ENCODE measurements around the gene TACC3.
"Not testable (repeated sequence)": the region's sequence is repeated elsewhere in the genome, so short reads cannot be mapped to it uniquely, and the experiment has no call there.

Gene TACC3

GRCh38 chr4:1721003-1721665, at the start of gene TACC3, which contains the start of gene TMEM129:
TSS of gene TACC3 (plus strand) at chr4:1721521. CDS start at chr4:1723422, 1,901 bp downstream.
TSS of gene TMEM129 (minus strand) at chr4:1721323. CDS start at chr4:1720837, 486 bp downstream.
- peak; percentile 96 for DNase-seq

- peak; percentile 3 for DNase-seq
These were observed 47.6 kb upstream of the TACC3 start for GRCh38 chr4:1673671-1674070.

GRCh38 chr4:1674682-1675081, 46.6 kb upstream of the TACC3 start:
- no peak for DNase-seq

GRCh38 chr4:1675136-1675801, 46.1 kb upstream of the TACC3 start:
- no peak for DNase-seq

DNA sequence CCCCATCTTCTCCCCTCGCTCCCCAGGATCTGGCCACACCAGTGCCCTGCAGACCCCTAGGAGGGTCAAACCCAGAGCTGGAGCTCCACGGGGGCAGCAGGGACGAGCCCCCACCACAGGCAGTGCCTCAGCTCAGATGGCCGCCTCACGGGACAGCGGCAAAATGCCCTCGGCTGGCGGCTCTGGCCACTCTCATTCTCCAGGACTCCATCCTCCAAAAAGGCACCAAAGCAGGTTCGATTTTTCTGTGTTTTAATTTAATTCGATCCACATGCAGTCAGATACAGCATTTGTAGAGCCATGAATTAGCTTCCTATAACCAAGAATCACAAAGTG, 45.6 kb upstream of the TACC3 start:
- no peak for DNase-seq

GRCh38 chr4:1676605-1677525, 44.5 kb upstream of the TACC3 start:
- no peak for DNase-seq

- DNase-seq, result no peak
These were observed 43.1 kb upstream of the TACC3 start for GRCh38 chr4:1678244-1678643.

- DNase-seq, result no peak
These were observed 38.5 kb upstream of the TACC3 start for GRCh38 chr4:1682860-1683259.

DNA sequence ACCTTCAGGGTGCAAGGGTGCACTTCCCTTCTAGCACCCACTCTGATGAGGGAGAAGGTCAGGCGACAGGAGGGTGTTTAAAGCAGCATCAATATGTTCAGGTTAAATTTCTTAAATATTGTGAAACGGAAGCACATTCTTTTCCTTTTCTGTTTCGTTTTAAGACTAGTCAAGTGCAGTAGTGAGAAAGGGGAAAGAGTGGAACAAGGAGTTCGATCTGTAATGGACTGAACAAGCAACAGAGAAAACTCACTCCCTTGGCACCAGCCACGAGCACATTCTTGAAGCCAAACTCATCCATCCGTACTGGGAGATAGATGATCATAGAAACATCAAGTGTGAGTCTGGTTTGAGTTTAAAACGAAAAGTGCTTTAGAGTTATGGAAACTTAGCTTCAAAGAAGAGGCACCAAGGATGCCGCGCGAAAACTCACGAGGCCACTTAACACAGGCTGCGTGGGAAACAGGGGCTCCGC, 38.0 kb upstream of the TACC3 start:
- no peak for DNase-seq

- peak; percentile 88 for DNase-seq
These were observed 37.4 kb upstream of the TACC3 start, which contains the start of gene FAM53A for GRCh38 chr4:1683736-1684505. TSS of gene FAM53A (minus strand) at chr4:1684313. CDS start at chr4:1668741, 15,572 bp downstream.

- DNase-seq, result no peak
These were observed 36.7 kb upstream of the TACC3 start for GRCh38 chr4:1684506-1685234.

DNA sequence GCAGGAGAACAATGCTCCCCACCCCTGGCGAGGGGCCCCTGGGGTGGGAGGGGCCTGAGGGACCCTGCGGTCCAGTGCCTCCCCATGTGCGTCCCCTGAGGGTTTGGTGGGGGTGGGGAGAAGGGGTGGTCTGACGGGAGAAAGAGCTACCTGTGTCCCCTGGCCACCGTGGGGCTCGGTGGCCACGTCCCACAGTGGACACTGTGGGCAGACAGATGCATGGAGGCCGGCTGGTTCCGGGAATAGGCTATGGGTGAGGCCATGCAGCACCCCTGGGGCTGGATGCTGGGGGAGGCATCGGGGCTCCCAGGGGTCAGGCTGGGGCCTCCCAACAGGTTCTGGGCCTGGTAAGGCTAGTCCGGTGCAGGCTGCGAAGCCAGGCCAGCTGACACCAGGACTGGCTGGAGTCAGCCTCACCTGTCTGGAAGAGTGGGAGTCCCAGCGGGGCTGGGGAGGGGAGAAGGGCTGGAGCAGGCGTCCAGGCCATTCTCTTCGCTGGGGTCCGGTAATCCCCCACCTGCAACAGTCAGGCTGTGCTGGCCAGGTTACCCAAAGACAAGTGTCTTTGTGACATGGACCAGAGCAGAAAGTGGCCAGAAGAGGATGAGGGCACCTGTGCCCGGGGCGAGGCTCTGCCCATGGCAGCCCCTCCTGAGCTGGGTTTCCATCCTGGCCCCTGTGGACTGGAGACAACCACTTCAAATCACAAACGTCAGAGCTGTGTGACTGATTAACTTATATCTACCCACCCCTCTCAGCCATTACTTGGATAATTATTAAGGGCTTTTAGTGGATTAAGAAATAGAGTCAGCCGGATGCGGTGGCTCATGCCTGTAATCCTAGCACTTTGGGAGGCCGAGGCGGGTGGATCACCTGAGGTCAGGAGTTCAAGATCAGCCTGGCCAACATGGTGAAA, 35.8 kb upstream of the TACC3 start:
- no peak for DNase-seq

GRCh38 chr4:1686440-1687036, 34.8 kb upstream of the TACC3 start:
- peak; percentile 13 for DNase-seq

- no peak for DNase-seq
These were observed 30.6 kb upstream of the TACC3 start for GRCh38 chr4:1690698-1691097.

- DNase-seq, result no peak
These were observed 29.5 kb upstream of the TACC3 start for GRCh38 chr4:1691737-1692373.

DNA sequence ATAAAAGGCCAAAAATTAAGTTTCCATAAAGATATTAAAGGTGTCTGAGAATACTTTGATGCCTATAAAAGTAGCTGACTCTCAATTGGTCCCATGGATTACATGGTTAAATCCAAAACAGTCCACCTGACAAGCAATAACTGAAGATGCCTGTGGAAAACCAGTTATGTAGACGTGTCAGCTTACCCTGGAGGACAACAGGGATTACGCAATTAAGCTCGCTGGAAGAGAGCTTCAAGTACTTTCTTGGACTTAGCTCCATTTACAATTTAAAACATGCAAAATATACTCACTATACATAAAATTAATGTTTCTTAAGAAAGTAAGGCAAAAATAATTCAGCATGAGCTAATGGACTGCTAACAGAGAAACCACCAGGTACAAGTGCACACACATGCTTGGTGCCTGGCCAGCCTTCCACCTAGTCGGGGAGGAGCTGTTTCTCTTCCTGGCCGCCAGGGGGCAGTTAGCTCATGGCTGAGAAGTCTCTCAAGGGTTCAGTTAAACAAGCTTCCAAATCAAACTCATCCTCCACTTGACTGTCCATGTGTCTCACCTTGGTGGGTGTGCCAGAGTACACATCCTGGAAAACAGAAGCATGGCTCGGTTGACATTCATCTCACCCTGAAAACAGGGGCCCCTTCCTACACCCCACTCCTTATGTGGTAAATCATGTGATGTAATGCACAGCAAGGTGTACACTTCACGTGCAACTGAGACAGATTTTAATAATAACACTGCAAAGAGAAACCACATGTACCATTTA, 28.0 kb upstream of the TACC3 start:
- DNase-seq, result peak; percentile 67

GRCh38 chr4:1695913-1696312, 25.4 kb upstream of the TACC3 start:
- DNase-seq, result no peak

DNA sequence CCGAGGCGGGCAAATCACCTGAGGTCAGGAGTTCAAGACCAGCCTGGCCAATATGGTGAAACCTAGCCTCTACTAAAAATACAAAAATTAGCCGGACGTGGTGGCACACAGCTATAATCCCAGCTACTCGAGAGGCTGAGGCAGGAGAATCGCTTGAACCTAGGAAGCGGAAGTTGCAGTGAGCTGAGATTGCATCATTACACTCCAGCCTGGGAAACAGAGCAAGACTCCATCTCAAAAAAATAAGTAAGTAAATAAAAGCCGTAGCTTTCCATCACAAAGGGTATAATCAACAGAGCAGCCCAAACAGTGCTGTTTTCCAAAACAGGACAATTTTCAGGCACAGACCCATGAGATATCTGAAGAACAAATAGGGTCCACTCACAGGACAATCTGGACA, 19.6 kb upstream of the TACC3 start:
- not testable (repeated sequence) for DNase-seq

DNA sequence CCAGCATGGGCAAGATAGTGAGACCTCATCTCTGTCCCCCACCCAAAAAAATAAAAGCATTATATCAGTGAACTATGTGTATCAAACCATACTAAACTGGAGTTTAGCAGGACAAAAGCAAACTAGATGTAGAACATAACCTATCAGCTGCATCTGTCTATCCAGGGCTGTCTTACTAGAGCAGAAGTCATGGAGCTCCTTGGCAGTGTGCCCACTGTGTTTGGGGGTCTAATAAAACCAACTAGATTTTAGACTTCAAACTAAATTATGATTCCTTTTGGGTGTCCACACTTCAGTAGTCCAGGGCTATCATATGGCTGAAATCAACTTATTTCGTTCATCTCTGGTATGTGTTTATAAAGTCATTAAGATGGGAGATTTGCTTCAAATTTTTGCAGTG, 17.5 kb upstream of the TACC3 start:
- no peak for DNase-seq

Data from NCI-H69 (cell line).